ENCODE data around the gene CCDC154.

The CCDC154 gene

DNA sequence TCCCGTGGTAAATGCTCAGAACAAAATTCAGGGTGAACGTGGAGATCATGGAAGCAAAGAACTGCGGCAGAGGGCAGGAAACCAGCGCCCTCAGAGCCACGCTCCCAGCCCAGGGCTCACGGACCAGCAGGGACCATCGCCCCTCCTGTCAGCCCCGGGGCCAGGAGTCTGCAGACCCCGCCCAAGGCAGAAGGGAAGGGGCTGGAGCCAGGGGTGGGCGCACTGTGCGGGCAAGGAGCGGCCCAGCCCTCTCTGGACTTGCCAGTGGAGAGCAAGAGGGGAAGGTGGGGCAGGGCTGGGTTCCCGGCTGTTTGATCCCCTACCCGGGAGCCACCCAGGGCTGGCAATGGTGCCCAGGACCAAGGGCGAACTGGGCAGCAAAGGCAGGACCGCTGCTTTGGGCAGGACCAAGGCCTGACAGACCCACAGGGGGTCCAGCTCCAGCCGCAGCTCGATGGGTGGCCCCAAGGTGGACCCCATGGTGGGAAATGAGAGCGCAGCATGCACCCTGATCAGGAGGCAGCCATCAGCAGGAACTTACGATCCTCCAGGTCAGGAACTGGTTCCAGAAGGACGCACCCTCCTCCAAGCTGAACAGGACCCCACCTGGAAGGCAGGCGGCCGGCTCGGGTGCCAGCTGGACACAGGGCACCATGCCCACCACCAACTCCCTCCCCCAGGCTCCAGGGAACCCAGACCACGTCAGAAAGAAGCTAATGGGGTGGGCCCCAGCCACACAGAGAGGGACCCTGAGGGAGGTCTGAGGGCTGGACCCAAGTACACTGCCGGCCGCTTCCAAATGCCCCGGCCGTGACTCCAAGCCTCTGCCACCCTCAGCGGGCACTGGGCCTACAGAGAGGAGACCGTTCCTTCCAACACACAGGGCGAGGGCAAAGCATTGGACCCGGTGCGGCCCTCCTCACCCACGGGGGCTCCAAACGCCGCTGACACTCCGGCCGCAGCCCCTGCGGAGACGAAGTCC, 11.1 kb upstream of the CCDC154 start:
- H3F3A ChIP-seq (ENCODE audit: insufficient read depth) = no peaks in the 10 kb centered on the region
- TF ChIP-seq, protein P1, sequence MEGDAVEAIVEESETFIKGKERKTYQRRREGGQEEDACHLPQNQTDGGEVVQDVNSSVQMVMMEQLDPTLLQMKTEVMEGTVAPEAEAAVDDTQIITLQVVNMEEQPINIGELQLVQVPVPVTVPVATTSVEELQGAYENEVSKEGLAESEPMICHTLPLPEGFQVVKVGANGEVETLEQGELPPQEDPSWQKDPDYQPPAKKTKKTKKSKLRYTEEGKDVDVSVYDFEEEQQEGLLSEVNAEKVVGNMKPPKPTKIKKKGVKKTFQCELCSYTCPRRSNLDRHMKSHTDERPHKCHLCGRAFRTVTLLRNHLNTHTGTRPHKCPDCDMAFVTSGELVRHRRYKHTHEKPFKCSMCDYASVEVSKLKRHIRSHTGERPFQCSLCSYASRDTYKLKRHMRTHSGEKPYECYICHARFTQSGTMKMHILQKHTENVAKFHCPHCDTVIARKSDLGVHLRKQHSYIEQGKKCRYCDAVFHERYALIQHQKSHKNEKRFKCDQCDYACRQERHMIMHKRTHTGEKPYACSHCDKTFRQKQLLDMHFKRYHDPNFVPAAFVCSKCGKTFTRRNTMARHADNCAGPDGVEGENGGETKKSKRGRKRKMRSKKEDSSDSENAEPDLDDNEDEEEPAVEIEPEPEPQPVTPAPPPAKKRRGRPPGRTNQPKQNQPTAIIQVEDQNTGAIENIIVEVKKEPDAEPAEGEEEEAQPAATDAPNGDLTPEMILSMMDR (IDR thresholded peaks at IDR 0.05; ENCODE audit: insufficient read depth, low read length, poor library complexity, severe bottlenecking) = no peak
- no peak for TF ChIP-seq EZH2phosphoT487 (conservative IDR thresholded peaks at IDR 0.05; ENCODE audit: low read length)
- no peaks in the 10 kb centered on the region for H4K20me1 ChIP-seq (ENCODE audit: low read depth, low read length)
- H3K9me2 ChIP-seq (replicated peaks; ENCODE audit: insufficient read depth, low read length) = no peaks in the 10 kb centered on the region
- H3K36me3 ChIP-seq (ENCODE audit: low read length) = no peaks in the 10 kb centered on the region
- H3K79me2 ChIP-seq (ENCODE audit: insufficient read depth, low read length) = no peaks in the 10 kb centered on the region
- no peaks in the 10 kb centered on the region for H3K9me3 ChIP-seq (ENCODE audit: insufficient read depth, low read length)
- H3K4me3 ChIP-seq (ENCODE audit: insufficient read depth, low read length, poor library complexity, severe bottlenecking) = no peak overlapping the region
- no peaks in the 10 kb centered on the region for H3K27me3 ChIP-seq (ENCODE audit: low read length)
- H2AFZ ChIP-seq (ENCODE audit: low read depth, low read length, severe bottlenecking) = no peak overlapping the region
- H3K4me2 ChIP-seq (ENCODE audit: low read depth, low read length, poor library complexity, severe bottlenecking) = no peak overlapping the region
- no peak overlapping the region for H3K9ac ChIP-seq (ENCODE audit: low read length)
- H3K27ac ChIP-seq (ENCODE audit: low read depth, low read length) = no peak overlapping the region

DNA sequence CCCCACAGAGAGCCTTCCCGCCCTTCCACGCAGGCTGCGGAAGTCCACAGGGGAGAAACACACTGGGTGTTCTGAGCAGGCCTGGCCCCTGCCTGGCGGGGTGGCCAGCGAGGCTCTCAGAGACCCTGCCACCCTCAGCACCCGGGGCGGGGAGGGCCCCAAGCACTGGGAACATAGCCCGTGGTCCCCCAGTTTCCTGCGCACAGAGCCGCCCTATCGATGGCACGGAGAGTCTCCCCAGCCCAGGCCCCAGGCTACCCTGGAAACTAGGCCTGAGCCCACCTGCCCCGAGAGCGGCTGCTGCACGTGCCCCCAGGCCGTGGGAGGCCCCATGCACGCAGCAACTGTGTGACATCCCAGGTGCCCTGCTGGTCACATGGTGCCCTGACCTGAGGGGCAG, 10.2 kb upstream of the CCDC154 start:
- Histone ChIP-seq H3K9ac (ENCODE audit: low read length) (no peak overlapping the region), H4K20me1 (ENCODE audit: low read depth, low read length) (no peaks in the 10 kb centered on the region), H3K79me2 (ENCODE audit: insufficient read depth, low read length) (no peaks in the 10 kb centered on the region), H3K9me3 (ENCODE audit: insufficient read depth, low read length) (no peaks in the 10 kb centered on the region), H3K27me3 (ENCODE audit: low read length) (no peaks in the 10 kb centered on the region), H3K4me3 (ENCODE audit: insufficient read depth, low read length, poor library complexity, severe bottlenecking) (no peak overlapping the region), H2AFZ (ENCODE audit: low read depth, low read length, severe bottlenecking) (no peak overlapping the region), H3K9me2 (replicated peaks; ENCODE audit: insufficient read depth, low read length) (no peaks in the 10 kb centered on the region), H3F3A (ENCODE audit: insufficient read depth) (no peaks in the 10 kb centered on the region), H3K4me2 (ENCODE audit: low read depth, low read length, poor library complexity, severe bottlenecking) (no peak overlapping the region), H3K36me3 (ENCODE audit: low read length) (no peaks in the 10 kb centered on the region), H3K27ac (ENCODE audit: low read depth, low read length) (no peak overlapping the region)
- TF ChIP-seq, protein P1 (IDR thresholded peaks at IDR 0.05; ENCODE audit: insufficient read depth, low read length, poor library complexity, severe bottlenecking) = no peak
- no peak for TF ChIP-seq EZH2phosphoT487 (conservative IDR thresholded peaks at IDR 0.05; ENCODE audit: low read length)

DNA sequence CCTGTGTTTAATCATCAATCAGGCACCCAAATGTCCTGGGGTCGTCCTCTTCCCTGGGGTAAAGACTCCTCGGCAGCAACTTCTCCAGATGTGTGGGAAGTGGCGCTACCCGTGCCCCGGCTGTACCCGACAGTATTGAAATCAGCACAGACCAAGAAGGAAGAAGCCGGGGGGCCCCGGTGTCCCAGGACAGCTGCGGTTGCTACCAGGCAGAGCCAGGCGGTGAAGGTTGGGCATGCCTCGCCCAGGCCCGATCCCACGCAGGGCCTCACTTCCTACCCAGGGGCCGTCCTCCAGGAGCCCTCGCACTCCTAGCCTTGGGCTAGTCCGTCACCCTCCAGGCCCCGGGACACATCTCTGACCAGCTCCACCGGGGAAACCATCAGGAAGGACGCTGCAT, 9.0 kb upstream of the CCDC154 start:
- no peaks in the 10 kb centered on the region for H4K20me1 ChIP-seq (ENCODE audit: low read depth, low read length)
- H3K4me2 ChIP-seq (ENCODE audit: low read depth, low read length, poor library complexity, severe bottlenecking) = no peak overlapping the region
- no peaks in the 10 kb centered on the region for H3K9me3 ChIP-seq (ENCODE audit: insufficient read depth, low read length)
- no peaks in the 10 kb centered on the region for H3K27me3 ChIP-seq (ENCODE audit: low read length)
- H3K9ac ChIP-seq (ENCODE audit: low read length) = no peak overlapping the region
- H3K36me3 ChIP-seq (ENCODE audit: low read length) = no peaks in the 10 kb centered on the region
- H3K4me3 ChIP-seq (ENCODE audit: insufficient read depth, low read length, poor library complexity, severe bottlenecking) = no peak overlapping the region
- TF ChIP-seq EZH2phosphoT487 (conservative IDR thresholded peaks at IDR 0.05; ENCODE audit: low read length) = no peak
- TF ChIP-seq, protein P1 (IDR thresholded peaks at IDR 0.05; ENCODE audit: insufficient read depth, low read length, poor library complexity, severe bottlenecking) = no peak
- no peaks in the 10 kb centered on the region for H3K79me2 ChIP-seq (ENCODE audit: insufficient read depth, low read length)
- no peaks in the 10 kb centered on the region for H3K9me2 ChIP-seq (replicated peaks; ENCODE audit: insufficient read depth, low read length)
- no peaks in the 10 kb centered on the region for H3F3A ChIP-seq (ENCODE audit: insufficient read depth)
- H2AFZ ChIP-seq (ENCODE audit: low read depth, low read length, severe bottlenecking) = no peak overlapping the region
- no peak overlapping the region for H3K27ac ChIP-seq (ENCODE audit: low read depth, low read length)
